SK-N-MC (cell line): Measurements from ENCODE around the gene LINGO4.

Experiments used
- EZH2 ChIP-seq: fragments of 200-600 bp; sonication (generic); IDR thresholded peaks from one replicate; pipeline ENCODE4 v1.6.1; 2017; ENCODE audit warnings: antibody characterized with exemption
- POLR2AphosphoS5 ChIP-seq: IDR thresholded peaks from 2 replicates; pipeline ENCODE4 v1.6.1; 2012; ENCODE audit warnings: mild to moderate bottlenecking, low read depth, low read length, borderline replicate concordance

GRCh38 chr1:151819227-151819835 is 14.1 kb upstream of the LINGO4 start:
- no peak for TF ChIP-seq POLR2AphosphoS5
- no peak for TF ChIP-seq EZH2
